ENCODE data around the gene SEMA5A.

SEMA5A gene

GRCh38 chr5:9483779-9484178 lies 62.1 kb downstream of the SEMA5A start:
- TF ChIP-seq POLR2AphosphoS5 (IDR thresholded peaks at IDR 0.05; ENCODE audit: low read depth) (no peak), SPI1 (IDR thresholded peaks at IDR 0.05; ENCODE audit: borderline replicate concordance, low read depth) (no peak), GABPA (IDR thresholded peaks at IDR 0.05; ENCODE audit: low read depth) (no peak), CTCF (IDR thresholded peaks at IDR 0.05; ENCODE audit: insufficient read depth, low read length) (no peak), REST (IDR thresholded peaks at IDR 0.05; ENCODE audit: insufficient replicate concordance, low read depth) (no peak)
- Histone ChIP-seq H3K4me3 (replicated peaks; ENCODE audit: insufficient read depth, low read length) (no peak overlapping the region), H3K27ac (replicated peaks) (no peak overlapping the region), H3K27me3 (ENCODE audit: insufficient read depth, poor library complexity, severe bottlenecking) (no peaks in the 10 kb centered on the region)
- DNase-seq (ENCODE audit: low read depth in 1 of 2, low spot score in 1 of 2): no peak

- no peaks in the 10 kb centered on the region for H3K27me3 ChIP-seq (ENCODE audit: insufficient read depth, poor library complexity, severe bottlenecking)
- no peak overlapping the region for H3K27ac ChIP-seq (replicated peaks)
- H3K4me3 ChIP-seq (replicated peaks; ENCODE audit: insufficient read depth, low read length): no peak overlapping the region
- TF ChIP-seq CTCF (IDR thresholded peaks at IDR 0.05; ENCODE audit: insufficient read depth, low read length): no peak
- no peak for TF ChIP-seq POLR2AphosphoS5 (IDR thresholded peaks at IDR 0.05; ENCODE audit: low read depth)
- TF ChIP-seq GABPA (IDR thresholded peaks at IDR 0.05; ENCODE audit: low read depth): no peak
- no peak for TF ChIP-seq REST (IDR thresholded peaks at IDR 0.05; ENCODE audit: insufficient replicate concordance, low read depth)
- TF ChIP-seq SPI1 (IDR thresholded peaks at IDR 0.05; ENCODE audit: borderline replicate concordance, low read depth): no peak
- no peak for DNase-seq (ENCODE audit: low read depth in 1 of 2, low spot score in 1 of 2)
Measured at GRCh38 chr5:9483243-9483642, 62.6 kb downstream of the SEMA5A start.

GRCh38 chr5:9482381-9482780 lies 63.5 kb downstream of the SEMA5A start:
- Histone ChIP-seq H3K27me3 (ENCODE audit: insufficient read depth, poor library complexity, severe bottlenecking) (no peaks in the 10 kb centered on the region), H3K27ac (replicated peaks) (no peak overlapping the region), H3K4me3 (replicated peaks; ENCODE audit: insufficient read depth, low read length) (no peak overlapping the region)
- DNase-seq (ENCODE audit: low read depth in 1 of 2, low spot score in 1 of 2): no peak
- TF ChIP-seq GABPA (IDR thresholded peaks at IDR 0.05; ENCODE audit: low read depth) (no peak), POLR2AphosphoS5 (IDR thresholded peaks at IDR 0.05; ENCODE audit: low read depth) (no peak), SPI1 (IDR thresholded peaks at IDR 0.05; ENCODE audit: borderline replicate concordance, low read depth) (no peak), REST (IDR thresholded peaks at IDR 0.05; ENCODE audit: insufficient replicate concordance, low read depth) (no peak), CTCF (IDR thresholded peaks at IDR 0.05; ENCODE audit: insufficient read depth, low read length) (no peak)
